HG02571 (cell line): Measurements from ENCODE around the gene ANGPTL4.
A peak's percentile ranks its signal among the peaks of the same experiment; 100 is the strongest.
"Not testable (repeated sequence)": the region's sequence is repeated elsewhere in the genome, so short reads cannot be mapped to it uniquely, and the experiment has no call there.

Experiments
- ATAC-seq: cut with Tn5 transposase; IDR thresholded peaks from one replicate; pipeline ENCODE4 v1.9.1; 2021; ENCODE audit warnings: mild to moderate bottlenecking, moderate library complexity; ENCODE audit not compliant: unreplicated experiment

ANGPTL4 gene

GRCh38 chr19:8388612-8388958, 24.6 kb downstream of the ANGPTL4 start:
- ATAC-seq, result no peak

- peak; percentile 88 for ATAC-seq
Measured at GRCh38 chr19:8389891-8390616, 26.1 kb downstream of the ANGPTL4 start, which contains the start of gene RAB11B. RAB11B (plus strand) TSS chr19:8390360; CDS start chr19:8390417, 57 bp downstream.

- peak; percentile 42 for ATAC-seq
Measured at GRCh38 chr19:8390617-8390981, 26.6 kb downstream of the ANGPTL4 start.

GRCh38 chr19:8391198-8392016, 27.5 kb downstream of the ANGPTL4 start:
- no peak for ATAC-seq

GRCh38 chr19:8392017-8392591, 28.1 kb downstream of the ANGPTL4 start:
- no peak for ATAC-seq

GRCh38 chr19:8393192-8393870, 29.4 kb downstream of the ANGPTL4 start:
- no peak for ATAC-seq

- ATAC-seq, result no peak
Measured at GRCh38 chr19:8393871-8394250, 29.9 kb downstream of the ANGPTL4 start.

- ATAC-seq, result no peak
Measured at GRCh38 chr19:8395621-8396082, 31.7 kb downstream of the ANGPTL4 start.

- ATAC-seq, result no peak
Measured at GRCh38 chr19:8396185-8396562, 32.2 kb downstream of the ANGPTL4 start.

GRCh38 chr19:8396563-8397203, 32.7 kb downstream of the ANGPTL4 start:
- no peak for ATAC-seq

- ATAC-seq, result no peak
Measured at GRCh38 chr19:8397271-8397670, 33.3 kb downstream of the ANGPTL4 start.

GRCh38 chr19:8397746-8398310, 33.9 kb downstream of the ANGPTL4 start:
- ATAC-seq, result no peak

GRCh38 chr19:8398311-8398771, 34.4 kb downstream of the ANGPTL4 start:
- no peak for ATAC-seq

GRCh38 chr19:8399681-8400188, 35.8 kb downstream of the ANGPTL4 start:
- no peak for ATAC-seq

GRCh38 chr19:8401981-8402411, 38.0 kb downstream of the ANGPTL4 start:
- no peak for ATAC-seq

- no peak for ATAC-seq
Measured at GRCh38 chr19:8403098-8403819, 39.3 kb downstream of the ANGPTL4 start.

- no peak for ATAC-seq
Measured at GRCh38 chr19:8403820-8404109, 39.8 kb downstream of the ANGPTL4 start.

- ATAC-seq, result no peak
Measured at GRCh38 chr19:8404391-8405151, 40.6 kb downstream of the ANGPTL4 start.

- ATAC-seq, result not testable (repeated sequence)
Measured at GRCh38 chr19:8410718-8411117, 46.8 kb downstream of the ANGPTL4 start.
